K562 (cell line): ENCODE data around the gene PDE1C. TPM values are rescaled to one million over a fixed set of nuclear protein-coding genes. Genes with fewer than 3 reads are reported as not detected.

Source experiments
- ATAC-seq: fragments of 200-7000 bp; cut with Tn5 transposase; 3 replicates; pipeline ENCODE4 v1.9.1; 2020; ENCODE audit warnings: moderate library complexity
- BruUV-seq: library from RNA; stranded (reverse); fragments of 400-500 nt; replicated peaks from 2 replicates; lab custom pipeline; 2021; lab: Mats Ljungman, UMichigan
- CTCF ChIA-PET: fragments of 300-600 bp; formaldehyde crosslinking; extraction: SDS; loops from one replicate; lab custom pipeline; 2021; ENCODE audit warnings: low intra/inter-chr PET ratio; lab: Yijun Ruan, JAX
- POLR2A ChIA-PET: fragments of 300-600, 350-650 bp; sonication (Branson Sonifier 250); formaldehyde crosslinking; extraction: SDS; loops from one replicate; lab custom pipeline; 2021; ENCODE audit warnings: antibody characterized with exemption, inconsistent platforms; lab: Yijun Ruan, JAX
- DNase-seq, 4 experiments: peaks; one replicate each; pipeline versions ENCODE4 v3.0.0 to v3.0.0-alpha.2; 2011 to 2018; ENCODE audit warnings: low spot score in 3 of 4, mixed read lengths in 3 of 4; ENCODE audit errors: extremely low read depth in 1 of 4
- FAIRE-seq: peaks from 2 replicates; lab custom pipeline; 2011; peaks lifted over from hg19 to GRCh38; lab: Jason Lieb, UNC
- H2AFZ ChIP-seq: 2 replicates; pipeline ENCODE4 v1.6.0; 2011; ENCODE audit warnings: low read depth, low read length, control low read depth, inconsistent platforms
- H3K27ac ChIP-seq: fragments of 200-600 bp; 3 replicates; pipeline ENCODE4 v1.8.0; 2011; ENCODE audit warnings: low read depth, mild to moderate bottlenecking, control low read depth, inconsistent platforms, low read length, moderate library complexity, mixed read lengths; ENCODE audit errors: extremely low read depth
- H3K27me3 ChIP-seq, 2 experiments: fragments of 300-600 bp in 1 of 2; 2 replicates in 1 of 2; 3 replicates in 1 of 2; pipeline versions ENCODE4 v1.6.0 to v1.8.0; 2011; ENCODE audit warnings: inconsistent platforms in 2 of 2, low read length in 2 of 2, mild to moderate bottlenecking in 1 of 2, mixed read lengths in 1 of 2, moderate library complexity in 1 of 2; ENCODE audit not compliant: control insufficient read depth in 2 of 2, insufficient read depth in 2 of 2
- H3K36me3 ChIP-seq: fragments of 300-600 bp; 3 replicates; pipeline ENCODE4 v1.8.0; 2011; ENCODE audit warnings: mild to moderate bottlenecking, low read length, inconsistent platforms; ENCODE audit not compliant: control insufficient read depth, insufficient read depth
- H3K4me1 ChIP-seq, 2 experiments: fragments of 200-600 bp in 1 of 2; replicated peaks in 1 of 2; 2 replicates in 1 of 2; 3 replicates in 1 of 2; pipeline versions ENCODE4 v1.5.1 to v1.8.0; 2011; ENCODE audit warnings: inconsistent platforms in 2 of 2, low read length in 2 of 2, mild to moderate bottlenecking in 1 of 2, mixed read lengths in 1 of 2, moderate library complexity in 1 of 2; ENCODE audit not compliant: control insufficient read depth in 2 of 2, insufficient read depth in 2 of 2
- H3K4me2 ChIP-seq: 2 replicates; pipeline ENCODE4 v1.6.1; 2011; ENCODE audit warnings: low read length, control low read depth, inconsistent platforms, mixed read lengths; ENCODE audit not compliant: insufficient read depth
- H3K4me3 ChIP-seq: fragments of 200-600 bp; sonication (generic), shearing (Covaris generic); 2 replicates; pipeline ENCODE4 v1.5.1; 2016; ENCODE audit warnings: control low read depth, inconsistent platforms
- H3K79me2 ChIP-seq: fragments of 200-600 bp; 3 replicates; pipeline ENCODE4 v1.8.0; 2011; ENCODE audit warnings: low read length, inconsistent platforms; ENCODE audit not compliant: control insufficient read depth, insufficient read depth
- H3K9ac ChIP-seq, 2 experiments: 2 replicates each; pipeline versions ENCODE4 v1.6.0 to v1.6.1; 2011; ENCODE audit warnings: low read depth in 2 of 2, low read length in 2 of 2, control low read depth in 1 of 2, inconsistent platforms in 1 of 2, mild to moderate bottlenecking in 1 of 2, mixed read lengths in 1 of 2; ENCODE audit not compliant: insufficient read depth in 1 of 2
- H3K9me1 ChIP-seq: one replicate; pipeline ENCODE4 v1.6.0; 2011; ENCODE audit warnings: inconsistent platforms, mild to moderate bottlenecking, low read length, moderate library complexity; ENCODE audit not compliant: control insufficient read depth, insufficient read depth
- H3K9me3 ChIP-seq: replicated peaks from 2 replicates; pipeline ENCODE4 v1.5.1; 2011; ENCODE audit warnings: low read depth, low read length, inconsistent platforms; ENCODE audit not compliant: control insufficient read depth, insufficient read depth
- H4K20me1 ChIP-seq: replicated peaks from 2 replicates; pipeline ENCODE4 v1.6.1; 2011; ENCODE audit warnings: low read length, inconsistent platforms, mixed read lengths; ENCODE audit not compliant: control insufficient read depth, insufficient read depth
- CBX2 ChIP-seq: fragments of 200-600 bp; sonication (generic); IDR thresholded peaks from one replicate; pipeline ENCODE4 v1.6.1; 2012; ENCODE audit warnings: mild to moderate bottlenecking, low read length, inconsistent platforms; ENCODE audit not compliant: insufficient read depth, poor library complexity, severe bottlenecking
- KAT2B ChIP-seq: IDR thresholded peaks from one replicate; pipeline ENCODE4 v1.6.1; 2012; ENCODE audit warnings: low read depth, mild to moderate bottlenecking, control low read depth, inconsistent platforms, low read length, moderate library complexity
- KLF6 ChIP-seq: fragments of 250-450 bp; sonication (Bioruptor Pico); IDR thresholded peaks from 2 replicates; pipeline ENCODE4 v1.4.0; 2020; ENCODE audit warnings: mild to moderate bottlenecking, moderate library complexity, borderline replicate concordance
- LCOR ChIP-seq: sonication (generic); formaldehyde crosslinking; IDR thresholded peaks from 2 replicates; pipeline ENCODE4 v1.8.0; 2022; ENCODE audit warnings: mild to moderate bottlenecking, missing genetic modification reagents
- LEF1 ChIP-seq: fragments of 450-650 bp; IDR thresholded peaks from 2 replicates; pipeline ENCODE4 v1.6.1; 2016; ENCODE audit warnings: mild to moderate bottlenecking
- ZNF511 ChIP-seq: sonication (generic); formaldehyde crosslinking; IDR thresholded peaks from 2 replicates; pipeline ENCODE4 v1.8.0; 2022; ENCODE audit warnings: mild to moderate bottlenecking, missing genetic modification reagents
- ZNF668 ChIP-seq: fragments of 250-450 bp; sonication (Bioruptor Pico); IDR thresholded peaks from 2 replicates; pipeline ENCODE4 v1.8.0; 2022; ENCODE audit warnings: mild to moderate bottlenecking, inconsistent platforms
- WGBS: fragments of 100-300 bp; shearing (Covaris generic); methylation state at CpG from one replicate; pipeline ENCODE4 v1.1.6; 2016; ENCODE audit warnings: low coverage, mixed read lengths; ENCODE audit not compliant: insufficient coverage; ENCODE audit errors: missing lambda C conversion rate; 5-methylcytosine and 5-hydroxymethylcytosine counted together
- in situ Hi-C: fragments of 300-500 bp; cut with MboI; formaldehyde crosslinking; loops from 4 replicates; pipeline ENCODE4 v1.15.0; 2018; ENCODE audit warnings: inconsistent platforms, mixed read lengths
- intact Hi-C: fragments of 100-400 bp; cut with micrococcal nuclease; formaldehyde crosslinking; loops from 2 replicates; pipeline ENCODE4 v1.14.2; 2022
- polyA plus RNA-seq, 8 experiments: library from polyadenylated mRNA; depleted of rRNA in 4 of 8; stranded (reverse) in 5 of 8; unstranded in 3 of 8; fragments of >200 nt; fragmentation: Nextera tagmentation in 2 of 8; fragmentation: Illumina TruSeq in 1 of 8; extraction: Ambion mirVana in 2 of 8; extraction: Trizol in 1 of 8; gene quantifications; 2 replicates each; pipeline versions ENCODE4 v1.2.1 to v1.2.3, GENCODE V29; 2011 to 2014; ENCODE audit warnings: inconsistent platforms in 1 of 8, missing spikeins in 1 of 8
- total RNA-seq, 7 experiments: library from RNA; depleted of rRNA in 6 of 7; stranded (reverse); fragments of >200 nt in 6 of 7; fragmentation: Illumina TruSeq in 2 of 7; extraction: Trizol in 2 of 7; gene quantifications; 2 replicates each; pipeline versions ENCODE4 v1.2.1 to v1.2.3, GENCODE V29; 2011 to 2021; ENCODE audit warnings: low replicate concordance in 1 of 7

Gene PDE1C
- total and polyA plus RNA-seq, 9 of the 15 experiments (the other 6 are each of a cell fraction or from before 2014, with no cell fraction given), result under 0.01 to 0.01 TPM; not detected in 7

GRCh38 chr7:31853380-31853779 is 216.8 kb downstream of the PDE1C start:
- no peak for ATAC-seq
- 0% methylated on average over 5 of the region's 5 CpGs for WGBS
- H3K27me3 ChIP-seq, result no peaks in the 10 kb centered on the region
- H3K9me3 ChIP-seq, result no peaks in the 10 kb centered on the region
- in situ Hi-C loops, result no loop called here
- H3K4me2 ChIP-seq, result no peak overlapping the region
- no peak overlapping the region for H3K4me3 ChIP-seq
- no peaks in the 10 kb centered on the region for H3K79me2 ChIP-seq
- H3K36me3 ChIP-seq, result no peaks in the 10 kb centered on the region
- H3K4me1 ChIP-seq, result no peaks in the 10 kb centered on the region
- POLR2A ChIA-PET, result no interaction called here
- H3K9me1 ChIP-seq, result no peaks in the 10 kb centered on the region
- no peak for DNase-seq
- no peak overlapping the region for H3K9ac ChIP-seq
- TF ChIP-seq ZNF668 (CRISPR knock-in tag), result no peak
- no peak for TF ChIP-seq CBX2
- no peak for TF ChIP-seq KLF6 (CRISPR knock-in tag)
- TF ChIP-seq LCOR (CRISPR knock-in tag), result no peak
- TF ChIP-seq KAT2B, result no peak
- no peak for TF ChIP-seq ZNF511
- TF ChIP-seq LEF1, result no peak
- no peak overlapping the region for H2AFZ ChIP-seq
- no peak for FAIRE-seq
- no TSS peak for BruUV-seq
- no peak overlapping the region for H3K27ac ChIP-seq
- intact Hi-C loops, result no loop called here
- no peaks in the 10 kb centered on the region for H4K20me1 ChIP-seq
- CTCF ChIA-PET, result no interaction called here
